Smooth muscle cell (in vitro differentiated cells): ENCODE measurements around the gene ZFYVE27. TPM values are rescaled to one million over a fixed set of nuclear protein-coding genes. Genes with fewer than 3 reads are reported as not detected.

Experiments used
- DNase-seq: peaks from one replicate; lab custom pipeline; 2025; ENCODE audit not compliant: unreplicated experiment; lab: John Stamatoyannopoulos, UW
- H2AFZ ChIP-seq: fragments of 200-600 bp; sonication (generic); 2 replicates; pipeline ENCODE4 v1.6.0; 2016; ENCODE audit warnings: antibody characterized with exemption, low read depth, mild to moderate bottlenecking
- H3F3A ChIP-seq: fragments of 200-600 bp; sonication (generic); 2 replicates; pipeline ENCODE4 v1.6.0; 2017; ENCODE audit warnings: antibody characterized with exemption, low read depth
- H3K27ac ChIP-seq: fragments of 200-600 bp; sonication (generic); 2 replicates; pipeline ENCODE4 v1.5.1; 2016; ENCODE audit warnings: low read depth, mild to moderate bottlenecking
- H3K27me3 ChIP-seq: fragments of 200-600 bp; sonication (generic); 2 replicates; pipeline ENCODE4 v1.6.1; 2016; ENCODE audit warnings: low read depth, mild to moderate bottlenecking
- H3K36me3 ChIP-seq: fragments of 200-600 bp; sonication (generic); 2 replicates; pipeline ENCODE4 v1.5.1; 2016; ENCODE audit warnings: low read depth
- H3K4me1 ChIP-seq: fragments of 200-600 bp; sonication (generic); 2 replicates; pipeline ENCODE4 v1.5.1; 2016; ENCODE audit warnings: low read depth
- H3K4me2 ChIP-seq: fragments of 200-600 bp; sonication (generic); 2 replicates; pipeline ENCODE4 v1.6.0; 2016; ENCODE audit warnings: mild to moderate bottlenecking
- H3K4me3 ChIP-seq: fragments of 200-600 bp; sonication (generic); 2 replicates; pipeline ENCODE4 v1.5.1; 2016; ENCODE audit warnings: mild to moderate bottlenecking
- H3K79me2 ChIP-seq: fragments of 200-600 bp; sonication (generic); 2 replicates; pipeline ENCODE4 v1.6.0; 2016; ENCODE audit warnings: low read depth, mild to moderate bottlenecking
- H3K9ac ChIP-seq: fragments of 200-600 bp; sonication (generic); 2 replicates; pipeline ENCODE4 v1.6.0; 2016; ENCODE audit warnings: low read depth
- H3K9me3 ChIP-seq: fragments of 200-600 bp; sonication (generic); replicated peaks from 2 replicates; pipeline ENCODE4 v1.5.1; 2016; ENCODE audit warnings: low read depth
- H4K20me1 ChIP-seq: fragments of 200-600 bp; sonication (generic); 2 replicates; pipeline ENCODE4 v1.6.0; 2016; ENCODE audit warnings: low read depth
- WGBS: methylation state at CpG from one replicate; pipeline ENCODE4 v1.1.7; 2016; ENCODE audit warnings: low lambda C conversion rate; 5-methylcytosine and 5-hydroxymethylcytosine counted together
- polyA plus RNA-seq: library from polyadenylated mRNA; unstranded; fragments of >200 nt; fragmentation: Nextera tagmentation; extraction: Ambion mirVana; gene quantifications from 2 replicates; pipeline ENCODE4 v1.2.1, GENCODE V29; 2016
- total RNA-seq: library from RNA; depleted of rRNA; stranded (reverse); fragments of >200 nt; gene quantifications from 2 replicates; pipeline ENCODE4 v1.2.3, GENCODE V29; 2014
- TF ChIP-seq, protein P1 (sequence below): fragments of 200-600 bp; sonication (generic); IDR thresholded peaks from 2 replicates; pipeline ENCODE4 v1.5.1; 2017; ENCODE audit warnings: borderline replicate concordance, mild to moderate bottlenecking, antibody characterized with exemption; ENCODE audit not compliant: insufficient read depth, poor library complexity, severe bottlenecking

ZFYVE27 gene
- total and polyA plus RNA-seq, 2 experiments from 2014 or later: 7.0 to 11.4 TPM

DNA sequence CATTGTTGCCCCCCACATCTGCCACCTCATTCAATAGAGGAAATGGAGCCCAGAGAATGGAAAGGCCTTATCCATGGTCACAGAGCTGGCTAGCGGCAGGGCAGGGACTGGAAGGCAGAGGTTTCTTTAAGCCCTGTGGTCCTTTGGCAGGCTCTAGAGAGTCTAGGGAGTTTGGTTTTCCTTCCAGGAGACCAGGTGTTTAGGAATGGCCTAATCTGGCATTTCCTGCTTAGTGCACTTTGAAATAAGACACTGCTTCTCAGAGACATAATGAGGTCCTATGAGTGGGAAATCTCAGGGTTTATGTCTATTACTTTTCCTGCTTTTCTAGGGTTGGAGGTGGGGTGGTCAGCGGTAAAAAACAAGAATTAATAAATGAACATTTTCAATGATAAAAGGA lies 17.3 kb upstream of the ZFYVE27 start:
- DNase-seq: no peak
- Histone ChIP-seq H3K4me2 (no peak overlapping the region), H3K4me1 (peaks cover 30% of the 10 kb centered on the region), H3K36me3 (no peaks in the 10 kb centered on the region), H3K4me3 (no peak overlapping the region), H3K27ac (no peak overlapping the region), H3K79me2 (peaks cover 16% of the 10 kb centered on the region), H4K20me1 (peaks cover 28% of the 10 kb centered on the region), H3K27me3 (no peaks in the 10 kb centered on the region), H3K9me3 (no peaks in the 10 kb centered on the region), H2AFZ (no peak overlapping the region), H3K9ac (no peak overlapping the region), H3F3A (no peaks in the 10 kb centered on the region)
- WGBS: 93% methylated on average over 2 of the region's 2 CpGs
- TF ChIP-seq, protein P1, sequence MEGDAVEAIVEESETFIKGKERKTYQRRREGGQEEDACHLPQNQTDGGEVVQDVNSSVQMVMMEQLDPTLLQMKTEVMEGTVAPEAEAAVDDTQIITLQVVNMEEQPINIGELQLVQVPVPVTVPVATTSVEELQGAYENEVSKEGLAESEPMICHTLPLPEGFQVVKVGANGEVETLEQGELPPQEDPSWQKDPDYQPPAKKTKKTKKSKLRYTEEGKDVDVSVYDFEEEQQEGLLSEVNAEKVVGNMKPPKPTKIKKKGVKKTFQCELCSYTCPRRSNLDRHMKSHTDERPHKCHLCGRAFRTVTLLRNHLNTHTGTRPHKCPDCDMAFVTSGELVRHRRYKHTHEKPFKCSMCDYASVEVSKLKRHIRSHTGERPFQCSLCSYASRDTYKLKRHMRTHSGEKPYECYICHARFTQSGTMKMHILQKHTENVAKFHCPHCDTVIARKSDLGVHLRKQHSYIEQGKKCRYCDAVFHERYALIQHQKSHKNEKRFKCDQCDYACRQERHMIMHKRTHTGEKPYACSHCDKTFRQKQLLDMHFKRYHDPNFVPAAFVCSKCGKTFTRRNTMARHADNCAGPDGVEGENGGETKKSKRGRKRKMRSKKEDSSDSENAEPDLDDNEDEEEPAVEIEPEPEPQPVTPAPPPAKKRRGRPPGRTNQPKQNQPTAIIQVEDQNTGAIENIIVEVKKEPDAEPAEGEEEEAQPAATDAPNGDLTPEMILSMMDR: no peak

DNA sequence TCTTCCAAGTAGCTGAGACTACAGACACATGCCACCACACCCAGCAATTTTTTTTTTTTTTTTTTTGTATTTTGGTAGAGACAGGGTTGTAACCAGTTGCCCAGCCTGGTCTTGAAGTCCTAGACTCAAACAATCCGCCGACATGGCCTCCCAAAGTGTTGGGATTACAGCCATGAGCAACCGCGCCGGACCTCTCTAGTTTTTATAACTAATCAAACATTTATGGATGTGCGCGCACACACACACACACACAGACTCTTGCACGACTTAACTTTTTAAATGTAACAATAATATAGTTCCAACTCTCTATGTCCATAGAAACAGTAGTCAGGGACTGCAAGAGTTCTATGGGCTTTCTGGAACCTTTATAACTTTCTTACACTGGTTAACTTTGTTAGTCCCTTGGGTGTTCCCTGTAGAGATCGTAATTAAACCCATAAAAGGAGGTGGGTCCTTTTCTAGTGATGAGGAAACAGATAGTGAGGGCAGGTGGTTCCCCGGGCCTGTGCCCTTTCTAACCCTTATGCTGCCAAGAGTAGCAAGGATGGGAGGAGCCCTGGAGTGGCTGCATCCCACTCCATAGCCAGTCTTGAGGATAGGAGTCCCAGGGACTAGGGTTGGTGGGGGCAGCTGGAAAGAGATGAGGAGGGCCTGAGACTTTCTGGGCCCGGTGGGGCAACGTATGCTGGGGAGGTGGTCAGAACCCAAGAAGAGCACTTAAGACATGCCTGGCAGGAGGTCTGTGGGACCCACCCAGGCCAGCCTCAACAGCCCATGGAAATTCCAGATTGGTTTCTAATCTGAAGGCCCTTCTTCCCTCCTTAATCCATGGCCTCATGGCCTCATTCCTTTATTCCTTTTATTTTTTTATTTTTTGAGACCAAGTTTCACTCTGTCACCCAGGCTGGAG lies 14.8 kb upstream of the ZFYVE27 start:
- Histone ChIP-seq H3K4me3 (no peak overlapping the region), H3K27ac (no peak overlapping the region), H4K20me1 (peaks cover 11% of the 10 kb centered on the region), H3K27me3 (no peaks in the 10 kb centered on the region), H3K9ac (no peak overlapping the region), H3K4me2 (no peak overlapping the region), H3K79me2 (no peaks in the 10 kb centered on the region), H3K4me1 (peaks cover 13% of the 10 kb centered on the region), H3F3A (no peaks in the 10 kb centered on the region), H2AFZ (no peak overlapping the region), H3K9me3 (no peaks in the 10 kb centered on the region), H3K36me3 (no peaks in the 10 kb centered on the region)
- no peak for DNase-seq
- 95% methylated on average over 12 of the region's 12 CpGs for WGBS
- TF ChIP-seq, protein P1: no peak

DNA sequence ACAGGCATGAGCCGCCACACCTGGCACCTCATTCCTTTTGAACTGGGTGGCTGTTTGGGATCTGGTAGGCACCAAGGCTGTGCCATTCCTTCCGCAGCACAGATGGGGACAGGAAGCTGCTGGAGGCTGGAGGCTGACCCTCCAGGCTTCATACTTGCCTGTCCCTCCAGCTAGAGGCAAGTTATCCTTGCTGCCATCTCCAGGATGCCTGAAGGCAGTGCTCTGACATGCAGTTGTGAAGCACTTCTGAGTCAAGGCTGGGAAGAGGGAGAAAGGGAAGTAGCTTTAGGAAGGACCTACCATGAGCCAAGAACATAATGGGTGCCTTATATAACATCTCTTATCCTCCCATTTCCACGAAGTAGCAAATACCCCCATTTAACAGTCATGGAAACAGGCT lies 13.9 kb upstream of the ZFYVE27 start:
- H3K27ac ChIP-seq: no peak overlapping the region
- H3K79me2 ChIP-seq: no peaks in the 10 kb centered on the region
- peaks cover 13% of the 10 kb centered on the region for H3K4me1 ChIP-seq
- H4K20me1 ChIP-seq: peaks cover 2% of the 10 kb centered on the region
- H3K4me2 ChIP-seq: no peak overlapping the region
- DNase-seq: no peak
- H3K9me3 ChIP-seq: no peaks in the 10 kb centered on the region
- no peak overlapping the region for H2AFZ ChIP-seq
- no peak overlapping the region for H3K4me3 ChIP-seq
- no peaks in the 10 kb centered on the region for H3K27me3 ChIP-seq
- no peaks in the 10 kb centered on the region for H3F3A ChIP-seq
- TF ChIP-seq, protein P1: no peak
- H3K9ac ChIP-seq: no peak overlapping the region
- no peaks in the 10 kb centered on the region for H3K36me3 ChIP-seq
- WGBS: 86% methylated on average over 3 of the region's 3 CpGs

DNA sequence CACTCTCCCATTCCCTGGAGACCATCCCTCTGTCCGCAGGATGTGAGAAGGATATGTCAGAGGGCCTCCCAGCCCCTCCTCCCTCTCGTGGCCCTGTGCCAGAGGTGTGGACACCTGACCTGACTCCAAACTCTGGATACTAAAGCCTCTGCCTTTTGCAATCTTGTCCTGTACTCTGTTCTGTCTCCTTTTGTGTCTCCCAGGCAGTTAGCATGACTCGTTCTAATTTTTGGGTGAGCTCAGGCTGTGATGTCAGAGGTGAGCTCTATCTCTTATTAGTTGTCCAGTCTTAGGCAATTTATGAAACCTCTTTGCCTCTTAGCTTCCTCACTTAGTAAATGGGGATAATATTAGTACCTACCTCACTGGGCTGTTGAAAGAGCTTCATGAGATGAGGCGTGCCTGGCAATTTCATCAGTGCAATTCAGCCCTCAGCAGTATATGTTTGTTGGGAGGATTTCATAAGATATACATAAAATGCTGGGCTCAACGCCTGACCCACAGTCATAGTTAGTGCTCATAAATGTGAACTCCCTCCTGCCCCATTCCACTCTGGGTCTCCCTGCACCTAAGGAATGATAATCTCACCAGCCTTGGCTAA lies 12.5 kb upstream of the ZFYVE27 start:
- Histone ChIP-seq H3F3A (no peaks in the 10 kb centered on the region), H3K79me2 (no peaks in the 10 kb centered on the region), H2AFZ (no peak overlapping the region), H4K20me1 (no peaks in the 10 kb centered on the region), H3K36me3 (no peaks in the 10 kb centered on the region), H3K4me2 (no peak overlapping the region), H3K27me3 (no peaks in the 10 kb centered on the region), H3K4me3 (no peak overlapping the region), H3K9me3 (no peaks in the 10 kb centered on the region), H3K27ac (no peak overlapping the region), H3K9ac (no peak overlapping the region), H3K4me1 (peaks cover under 1% of the 10 kb centered on the region)
- no peak for DNase-seq
- TF ChIP-seq, protein P1: no peak
- 81% methylated on average over 5 of the region's 5 CpGs for WGBS
